Endodermal cell (in vitro differentiated cells): ENCODE data around the gene OSM. TPM values are rescaled to one million over a fixed set of nuclear protein-coding genes. Genes with fewer than 3 reads are reported as not detected.

Experiments
- DNase-seq: peaks from one replicate; pipeline ENCODE4 v3.0.0-alpha.2; 2017
- H3K27ac ChIP-seq: 2 replicates; pipeline ENCODE4 v1.5.1; 2013; ENCODE audit warnings: mild to moderate bottlenecking, low read depth, low read length, moderate library complexity
- H3K27me3 ChIP-seq: 2 replicates; pipeline ENCODE4 v1.6.1; 2013; ENCODE audit warnings: mild to moderate bottlenecking, low read length, moderate library complexity; ENCODE audit not compliant: insufficient read depth, control insufficient read depth, poor library complexity, severe bottlenecking
- H3K36me3 ChIP-seq: 2 replicates; pipeline ENCODE4 v1.7.0; 2013; ENCODE audit warnings: mild to moderate bottlenecking, low read length, moderate library complexity; ENCODE audit not compliant: control insufficient read depth, insufficient read depth
- H3K4me1 ChIP-seq: one replicate; pipeline ENCODE4 v1.7.0; 2013; ENCODE audit warnings: low read length; ENCODE audit not compliant: control insufficient read depth, insufficient read depth
- H3K4me3 ChIP-seq: 2 replicates; pipeline ENCODE4 v1.5.1; 2013; ENCODE audit warnings: mild to moderate bottlenecking, low read length, moderate library complexity
- H3K9ac ChIP-seq: 2 replicates; pipeline ENCODE4 v1.6.1; 2013; ENCODE audit warnings: mild to moderate bottlenecking, low read length, moderate library complexity; ENCODE audit not compliant: poor library complexity, severe bottlenecking; ENCODE audit errors: extremely low read depth
- H3K9me3 ChIP-seq: 2 replicates; pipeline ENCODE4 v1.6.1; 2013; ENCODE audit warnings: mild to moderate bottlenecking, low read length, moderate library complexity; ENCODE audit not compliant: control insufficient read depth
- H3K27ac Mint-ChIP-seq: 2 replicates; pipeline ENCODE4 v1.8.0; 2020; ENCODE audit warnings: mixed read lengths
- H3K27me3 Mint-ChIP-seq: 2 replicates; pipeline ENCODE4 v1.8.0; 2021; ENCODE audit warnings: mild to moderate bottlenecking, mixed read lengths; ENCODE audit not compliant: insufficient read depth
- H3K36me3 Mint-ChIP-seq: 2 replicates; pipeline ENCODE4 v1.8.0; 2020; ENCODE audit warnings: low read depth, mixed read lengths
- H3K4me1 Mint-ChIP-seq: 2 replicates; pipeline ENCODE4 v1.8.0; 2020; ENCODE audit warnings: mixed read lengths
- H3K4me3 Mint-ChIP-seq: 2 replicates; pipeline ENCODE4 v1.8.0; 2020; ENCODE audit warnings: mild to moderate bottlenecking, moderate library complexity, mixed read lengths
- H3K9me3 Mint-ChIP-seq: 2 replicates; pipeline ENCODE4 v1.8.0; 2020; ENCODE audit warnings: mild to moderate bottlenecking, mixed read lengths
- whole genome bisulfite sequencing, 2 experiments: methylation state at CpG; one replicate each; pipeline versions ENCODE4 v1.1.5 to v1.1.7; 2013; ENCODE audit warnings: missing lambda C conversion rate in 2 of 2, mixed read lengths in 1 of 2; ENCODE audit not compliant: insufficient coverage in 1 of 2, insufficient read length in 1 of 2; 5-methylcytosine and 5-hydroxymethylcytosine counted together
- total RNA-seq, 2 donors: library from RNA; stranded (reverse); fragmentation: NEBNext Ultra II Directional in 1 of 2; extraction: Animal tissue kit (Norgen Biotek cat#: 25700) in 1 of 2; gene quantifications; 2 replicates in 1 of 2; 3 replicates in 1 of 2; pipeline ENCODE4 v1.2.1, GENCODE V29; 2021
- TF ChIP-seq, protein P1 (sequence below): fragments of 200-600 bp; sonication (generic); conservative IDR thresholded peaks from 2 replicates; pipeline ENCODE4 v1.5.0; 2021; ENCODE audit warnings: antibody characterized with exemption, mild to moderate bottlenecking

The OSM gene
- total RNA-seq, 2 donors from 2014 or later: not detected

- Histone ChIP-seq H3K27me3 (no peaks in the 10 kb centered on the region), H3K27ac (no peak overlapping the region), H3K36me3 (no peaks in the 10 kb centered on the region), H3K4me1 (no peaks in the 10 kb centered on the region), H3K9ac (no peak overlapping the region), H3K4me3 (no peak overlapping the region), H3K9me3 (no peaks in the 10 kb centered on the region)
- TF ChIP-seq, protein P1, sequence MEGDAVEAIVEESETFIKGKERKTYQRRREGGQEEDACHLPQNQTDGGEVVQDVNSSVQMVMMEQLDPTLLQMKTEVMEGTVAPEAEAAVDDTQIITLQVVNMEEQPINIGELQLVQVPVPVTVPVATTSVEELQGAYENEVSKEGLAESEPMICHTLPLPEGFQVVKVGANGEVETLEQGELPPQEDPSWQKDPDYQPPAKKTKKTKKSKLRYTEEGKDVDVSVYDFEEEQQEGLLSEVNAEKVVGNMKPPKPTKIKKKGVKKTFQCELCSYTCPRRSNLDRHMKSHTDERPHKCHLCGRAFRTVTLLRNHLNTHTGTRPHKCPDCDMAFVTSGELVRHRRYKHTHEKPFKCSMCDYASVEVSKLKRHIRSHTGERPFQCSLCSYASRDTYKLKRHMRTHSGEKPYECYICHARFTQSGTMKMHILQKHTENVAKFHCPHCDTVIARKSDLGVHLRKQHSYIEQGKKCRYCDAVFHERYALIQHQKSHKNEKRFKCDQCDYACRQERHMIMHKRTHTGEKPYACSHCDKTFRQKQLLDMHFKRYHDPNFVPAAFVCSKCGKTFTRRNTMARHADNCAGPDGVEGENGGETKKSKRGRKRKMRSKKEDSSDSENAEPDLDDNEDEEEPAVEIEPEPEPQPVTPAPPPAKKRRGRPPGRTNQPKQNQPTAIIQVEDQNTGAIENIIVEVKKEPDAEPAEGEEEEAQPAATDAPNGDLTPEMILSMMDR: no peak
- no peak overlapping the region for H3K27ac Mint-ChIP-seq
- no peaks in the 10 kb centered on the region for H3K36me3 Mint-ChIP-seq
- peaks cover 6% of the 10 kb centered on the region for H3K27me3 Mint-ChIP-seq
- DNase-seq: no peak
- no peaks in the 10 kb centered on the region for H3K9me3 Mint-ChIP-seq
- H3K4me3 Mint-ChIP-seq: no peak overlapping the region
- WGBS, 2 experiments: 68 to 82% methylated on average over 7 to 12 of the region's 12 CpGs
- peaks cover 8% of the 10 kb centered on the region for H3K4me1 Mint-ChIP-seq
Observed at GRCh38 chr22:30214703-30215407, 51.8 kb downstream of the OSM start.

DNA sequence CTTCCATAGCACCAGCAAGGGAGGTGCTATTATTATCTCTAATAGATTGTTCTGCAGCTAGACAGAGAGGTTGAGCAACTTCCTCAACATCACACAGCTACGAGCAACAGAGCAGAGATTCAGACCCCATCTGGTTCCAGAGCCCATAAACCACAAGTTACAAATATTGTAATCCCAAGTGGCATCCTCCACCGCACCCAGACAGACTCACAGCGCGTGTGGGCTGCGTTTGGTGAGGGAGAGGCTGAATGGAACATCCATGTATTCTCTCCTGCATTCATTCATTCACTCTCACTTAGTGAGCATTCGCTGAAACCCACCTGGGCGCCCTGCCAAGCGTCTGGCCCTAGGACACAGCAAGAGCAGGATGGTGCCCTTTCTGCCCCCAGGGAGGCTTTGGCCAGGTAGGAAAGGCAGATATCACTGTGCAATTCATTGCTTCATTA lies 53.6 kb downstream of the OSM start:
- Mint-ChIP-seq H3K36me3 (no peaks in the 10 kb centered on the region), H3K4me3 (no peak overlapping the region), H3K27me3 (peaks cover 14% of the 10 kb centered on the region), H3K27ac (no peak overlapping the region), H3K4me1 (peaks cover 11% of the 10 kb centered on the region), H3K9me3 (no peaks in the 10 kb centered on the region)
- 89 to 96% methylated on average over 3 to 8 of the region's 8 CpGs for WGBS, 2 experiments
- H3K9ac ChIP-seq: no peak overlapping the region
- DNase-seq: no peak
- TF ChIP-seq, protein P1: no peak
- H3K9me3 ChIP-seq: no peaks in the 10 kb centered on the region
- H3K27me3 ChIP-seq: no peaks in the 10 kb centered on the region
- H3K36me3 ChIP-seq: no peaks in the 10 kb centered on the region
- H3K4me1 ChIP-seq: no peaks in the 10 kb centered on the region
- H3K4me3 ChIP-seq: no peak overlapping the region
- H3K27ac ChIP-seq: no peak overlapping the region

Other genes starting within 250 kb of the OSM start
- gene HORMAD2, start 186.4 kb downstream of the OSM start, total RNA-seq: under 1 TPM in 1 of 2 donors, not detected in 1; 0.55 TPM
- under 1 TPM; 0.31 to 0.77 TPM for gene LIF, start 20.1 kb downstream of the OSM start, total RNA-seq
- gene CASTOR1, start 22.7 kb upstream of the OSM start, total RNA-seq: 10 to 100 TPM; 19.2 to 19.5 TPM
- gene TBC1D10A, start 60.1 kb upstream of the OSM start, total RNA-seq: 10 to 100 TPM; 12.1 to 13.7 TPM
- 100 to 1,000 TPM; 191 to 195 TPM for gene SF3A1, start 90.0 kb upstream of the OSM start, total RNA-seq
- gene CCDC157, start 90.2 kb upstream of the OSM start, total RNA-seq: 1 to 10 TPM; 6.1 to 7.2 TPM
- gene RNF215, start 120.6 kb upstream of the OSM start, total RNA-seq: 10 to 100 TPM; 44.0 to 46.7 TPM
- 10 to 100 TPM; 13.9 to 19.1 TPM for gene SEC14L2, start 130.2 kb upstream of the OSM start, total RNA-seq
- gene MTFP1, start 158.9 kb upstream of the OSM start, total RNA-seq: 10 to 100 TPM; 25.9 to 30.8 TPM
- gene SEC14L3, start 205.2 kb upstream of the OSM start, total RNA-seq: not detected
- gene SEC14L4, start 238.8 kb upstream of the OSM start, total RNA-seq: under 1 TPM; 0.49 to 0.62 TPM